ENCODE data around the gene RGS7. TPM values are rescaled to one million over a fixed set of nuclear protein-coding genes. Genes with fewer than 3 reads are reported as not detected.
"Not testable (repeated sequence)": the region's sequence is repeated elsewhere in the genome, so short reads cannot be mapped to it uniquely, and the experiment has no call there.

Gene RGS7
- polyA plus RNA-seq, 1 donor = not detected

GRCh38 chr1:240985081-240985480, 371.9 kb downstream of the RGS7 start:
- no peak for DNase-seq (ENCODE audit: low read depth)

- no peak for DNase-seq (ENCODE audit: low read depth)
These were observed 376.7 kb downstream of the RGS7 start for GRCh38 chr1:240980342-240980741.

- DNase-seq (ENCODE audit: low read depth) = no peak
These were observed 380.3 kb downstream of the RGS7 start for GRCh38 chr1:240976685-240977084.

- DNase-seq (ENCODE audit: low read depth) = no peak
These were observed 383.1 kb downstream of the RGS7 start for GRCh38 chr1:240973875-240974274.

GRCh38 chr1:240972059-240972458, 384.9 kb downstream of the RGS7 start:
- not testable (repeated sequence) for DNase-seq (ENCODE audit: low read depth)

- no peak for DNase-seq (ENCODE audit: low read depth)
These were observed 386.8 kb downstream of the RGS7 start for GRCh38 chr1:240970253-240970652.

GRCh38 chr1:240968864-240969263, 388.1 kb downstream of the RGS7 start:
- DNase-seq (ENCODE audit: low read depth) = no peak

- DNase-seq (ENCODE audit: low read depth) = no peak
These were observed 389.8 kb downstream of the RGS7 start for GRCh38 chr1:240967070-240967724.

GRCh38 chr1:240965581-240966091, 391.4 kb downstream of the RGS7 start:
- DNase-seq (ENCODE audit: low read depth) = no peak

GRCh38 chr1:240962086-240962485, 394.9 kb downstream of the RGS7 start:
- DNase-seq (ENCODE audit: low read depth) = no peak

GRCh38 chr1:240956424-240956823, 400.6 kb downstream of the RGS7 start:
- no peak for DNase-seq (ENCODE audit: low read depth)

- no peak for DNase-seq (ENCODE audit: low read depth)
These were observed 401.0 kb downstream of the RGS7 start for GRCh38 chr1:240956020-240956419.

- no peak for DNase-seq (ENCODE audit: low read depth)
These were observed 409.4 kb downstream of the RGS7 start for GRCh38 chr1:240947438-240948224.

- DNase-seq (ENCODE audit: low read depth) = no peak
These were observed 410.1 kb downstream of the RGS7 start for GRCh38 chr1:240946926-240947325.

GRCh38 chr1:240942901-240943300, 414.1 kb downstream of the RGS7 start:
- DNase-seq (ENCODE audit: low read depth) = no peak

- DNase-seq (ENCODE audit: low read depth) = no peak
These were observed 415.2 kb downstream of the RGS7 start for GRCh38 chr1:240941701-240942370.

- DNase-seq (ENCODE audit: low read depth) = no peak
These were observed 419.9 kb downstream of the RGS7 start for GRCh38 chr1:240936911-240937668.

GRCh38 chr1:240935920-240936319, 421.1 kb downstream of the RGS7 start:
- DNase-seq (ENCODE audit: low read depth) = no peak

- DNase-seq (ENCODE audit: low read depth) = no peak
These were observed 426.0 kb downstream of the RGS7 start for GRCh38 chr1:240931031-240931430.

GRCh38 chr1:240928265-240928664, 428.7 kb downstream of the RGS7 start:
- no peak for DNase-seq (ENCODE audit: low read depth)

GRCh38 chr1:240927821-240928220, 429.2 kb downstream of the RGS7 start:
- DNase-seq (ENCODE audit: low read depth) = no peak

- no peak for DNase-seq (ENCODE audit: low read depth)
These were observed 431.7 kb downstream of the RGS7 start for GRCh38 chr1:240925273-240925672.
